Measurements from ENCODE around the gene RGS5. TPM values are rescaled to one million over a fixed set of nuclear protein-coding genes. Genes with fewer than 3 reads are reported as not detected.
A peak's percentile ranks its signal among the peaks of the same experiment; 100 is the strongest.

RGS5 gene
- total and polyA plus RNA-seq, 9 donors: 22.5 to 44.2 (median 34.7) TPM

DNA sequence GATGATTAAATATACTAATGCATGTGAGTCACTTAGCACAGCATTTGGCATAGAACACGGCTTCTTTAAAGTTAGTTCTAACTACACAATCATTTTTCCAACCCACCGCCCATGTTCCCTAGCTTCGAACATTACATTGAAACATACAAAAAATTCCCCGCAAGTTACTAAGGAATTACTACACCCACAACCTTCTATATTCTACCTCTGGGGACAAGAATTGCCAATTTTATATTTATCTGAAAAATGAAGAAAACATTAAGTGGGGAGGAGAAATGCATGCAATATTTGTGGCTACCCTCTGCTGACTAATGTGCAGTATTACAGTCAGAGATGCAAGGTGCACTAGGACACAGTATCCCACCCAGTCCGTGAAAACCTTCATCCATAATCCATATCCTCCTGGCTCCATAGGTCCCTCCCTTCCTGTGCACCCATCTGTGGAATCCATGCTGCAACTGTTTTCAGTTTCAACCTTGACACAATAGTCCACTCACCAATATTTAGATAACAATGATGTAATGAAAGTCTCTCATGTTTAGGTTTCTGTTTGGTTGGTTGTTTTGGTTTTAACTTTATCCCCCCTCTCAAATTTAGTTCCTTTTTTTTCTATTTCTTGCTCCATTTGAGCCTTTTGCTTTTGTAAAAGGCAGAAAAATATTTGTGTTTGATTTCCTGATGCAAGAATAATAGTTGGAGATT is 31.6 kb downstream of the RGS5 start:
- WGBS (ENCODE audit: insufficient coverage): 33% methylated on average over 1 of the region's 5 CpGs
- Histone ChIP-seq H3K4me3 (ENCODE audit: low read length) (no peak overlapping the region), H3K4me1 (ENCODE audit: control insufficient read depth, insufficient read depth, low read length) (no peaks in the 10 kb centered on the region), H3K27ac (ENCODE audit: low read length) (no peak overlapping the region), H3K27me3 (ENCODE audit: control insufficient read depth, insufficient read depth, low read length) (no peaks in the 10 kb centered on the region), H3K9me3 (replicated peaks; ENCODE audit: control insufficient read depth, low read depth, low read length) (no peaks in the 10 kb centered on the region), H3K36me3 (ENCODE audit: control insufficient read depth, insufficient read depth, low read length) (no peaks in the 10 kb centered on the region)
- no peak for DNase-seq

DNA sequence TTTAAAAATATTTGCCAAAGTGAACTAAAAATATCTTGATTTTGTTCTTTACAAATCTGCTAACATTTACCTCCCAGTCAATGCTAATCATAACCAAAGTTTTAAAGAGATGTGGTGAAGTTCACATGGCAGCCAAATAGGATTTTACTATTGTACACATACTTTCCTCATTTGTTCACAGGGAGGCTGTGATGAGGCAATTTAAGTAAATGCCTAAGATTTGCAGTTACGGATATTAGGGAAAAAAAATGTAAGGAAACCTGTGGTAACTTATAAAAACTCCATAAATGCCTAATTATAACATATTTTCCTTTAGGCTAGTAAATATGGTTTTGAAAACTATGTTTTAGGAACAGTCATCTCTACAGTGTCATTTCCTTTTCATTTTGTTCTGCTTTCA is 32.4 kb downstream of the RGS5 start:
- WGBS (ENCODE audit: insufficient coverage): no CpG with 5 or more reads among the region's 1 CpG
- no peak for DNase-seq
- Histone ChIP-seq H3K36me3 (ENCODE audit: control insufficient read depth, insufficient read depth, low read length) (no peaks in the 10 kb centered on the region), H3K4me3 (ENCODE audit: low read length) (no peak overlapping the region), H3K4me1 (ENCODE audit: control insufficient read depth, insufficient read depth, low read length) (no peaks in the 10 kb centered on the region), H3K27me3 (ENCODE audit: control insufficient read depth, insufficient read depth, low read length) (no peaks in the 10 kb centered on the region), H3K9me3 (replicated peaks; ENCODE audit: control insufficient read depth, low read depth, low read length) (no peaks in the 10 kb centered on the region), H3K27ac (ENCODE audit: low read length) (no peak overlapping the region)

DNA sequence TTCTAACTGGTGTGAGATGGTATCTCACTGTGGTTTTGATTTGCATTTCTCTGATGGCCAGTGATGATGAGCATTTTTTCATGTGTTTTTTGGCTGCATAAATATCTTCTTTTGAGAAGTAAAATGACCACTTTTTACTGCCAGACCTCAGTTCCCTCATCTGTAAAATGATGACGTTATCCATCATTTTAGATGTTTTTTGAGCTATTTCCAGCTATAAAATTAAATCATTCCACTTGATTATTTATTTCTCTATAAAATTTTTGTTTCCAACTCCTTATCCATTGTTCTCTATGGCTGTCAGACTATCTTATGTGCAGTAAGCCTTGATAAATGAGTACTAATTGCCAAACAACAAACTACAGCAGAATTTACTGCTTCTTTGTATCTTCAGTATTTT is 33.2 kb downstream of the RGS5 start:
- H3K36me3 ChIP-seq (ENCODE audit: control insufficient read depth, insufficient read depth, low read length): no peaks in the 10 kb centered on the region
- no CpG with 5 or more reads among the region's 1 CpG for WGBS (ENCODE audit: insufficient coverage)

DNA sequence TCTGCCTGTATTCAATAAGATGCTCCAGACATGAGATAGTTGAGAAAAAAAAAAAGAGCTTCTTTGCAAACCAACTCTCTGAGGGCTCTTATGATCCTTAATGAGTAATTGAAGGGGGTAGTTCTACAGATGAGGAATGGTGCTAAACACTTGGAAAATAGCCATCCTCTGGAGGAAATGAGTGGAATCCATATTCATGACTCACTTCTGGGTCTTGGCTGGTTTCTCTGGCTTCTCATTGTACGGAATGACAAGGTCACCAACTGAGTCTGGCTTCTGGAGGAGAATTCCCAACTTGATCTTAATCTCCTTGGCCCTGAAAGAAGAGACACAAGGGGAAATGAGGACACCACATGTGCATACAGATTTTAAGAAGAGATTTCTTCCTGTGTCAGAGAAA is 34.7 kb downstream of the RGS5 start:
- no CpG with 5 or more reads among the region's 1 CpG for whole genome bisulfite sequencing (ENCODE audit: insufficient coverage)
- Histone ChIP-seq H3K36me3 (ENCODE audit: control insufficient read depth, insufficient read depth, low read length) (no peaks in the 10 kb centered on the region), H3K4me3 (ENCODE audit: low read length) (no peak overlapping the region), H3K4me1 (ENCODE audit: control insufficient read depth, insufficient read depth, low read length) (no peaks in the 10 kb centered on the region), H3K27me3 (ENCODE audit: control insufficient read depth, insufficient read depth, low read length) (no peaks in the 10 kb centered on the region), H3K9me3 (replicated peaks; ENCODE audit: control insufficient read depth, low read depth, low read length) (no peaks in the 10 kb centered on the region), H3K27ac (ENCODE audit: low read length) (no peak overlapping the region)
- peak; percentile 62 for DNase-seq

More for the DNA sequence above, 33.2 kb downstream of the RGS5 start:
- no peak for DNase-seq
- no peaks in the 10 kb centered on the region for H3K27me3 ChIP-seq (ENCODE audit: control insufficient read depth, insufficient read depth, low read length)
- no peaks in the 10 kb centered on the region for H3K4me1 ChIP-seq (ENCODE audit: control insufficient read depth, insufficient read depth, low read length)
- no peak overlapping the region for H3K4me3 ChIP-seq (ENCODE audit: low read length)
- H3K9me3 ChIP-seq (replicated peaks; ENCODE audit: control insufficient read depth, low read depth, low read length): no peaks in the 10 kb centered on the region
- H3K27ac ChIP-seq (ENCODE audit: low read length): no peak overlapping the region

DNA sequence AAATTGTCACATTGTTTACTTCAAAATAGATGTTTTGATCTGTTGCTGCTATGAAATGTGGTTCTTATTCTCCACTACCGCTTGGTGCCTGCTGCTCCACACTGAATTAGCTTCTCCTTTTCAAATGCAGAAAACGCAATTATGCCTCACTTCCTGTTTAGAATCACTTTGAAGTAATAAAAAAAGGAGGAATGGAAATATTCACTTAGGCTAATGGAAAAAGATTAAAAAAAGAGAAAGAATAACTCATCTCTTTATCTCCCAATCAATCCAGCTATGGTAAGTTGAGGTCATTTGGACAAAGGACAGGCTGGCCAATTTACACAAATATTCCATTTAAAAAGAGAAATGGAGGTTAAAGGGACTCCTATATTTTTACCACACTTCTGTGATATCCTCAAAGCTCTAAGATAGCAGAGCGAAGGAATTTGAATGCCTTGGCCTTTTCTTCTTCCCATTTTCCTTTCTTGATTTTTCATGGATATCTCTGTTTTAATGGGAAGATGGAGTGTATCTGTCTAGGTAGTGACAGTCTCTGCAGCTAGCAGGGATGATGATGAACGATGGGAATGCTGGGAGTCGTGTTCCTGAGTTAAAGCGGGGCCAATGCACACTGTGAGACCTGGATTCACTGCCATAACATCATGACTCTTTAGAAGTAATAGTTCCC is 35.7 kb downstream of the RGS5 start:
- Histone ChIP-seq H3K36me3 (ENCODE audit: control insufficient read depth, insufficient read depth, low read length) (no peaks in the 10 kb centered on the region), H3K4me1 (ENCODE audit: control insufficient read depth, insufficient read depth, low read length) (no peaks in the 10 kb centered on the region), H3K4me3 (ENCODE audit: low read length) (no peak overlapping the region), H3K27me3 (ENCODE audit: control insufficient read depth, insufficient read depth, low read length) (no peaks in the 10 kb centered on the region), H3K27ac (ENCODE audit: low read length) (no peak overlapping the region), H3K9me3 (replicated peaks; ENCODE audit: control insufficient read depth, low read depth, low read length) (no peaks in the 10 kb centered on the region)
- no peak for DNase-seq
- WGBS (ENCODE audit: insufficient coverage): no CpG with 5 or more reads among the region's 6 CpGs

DNA sequence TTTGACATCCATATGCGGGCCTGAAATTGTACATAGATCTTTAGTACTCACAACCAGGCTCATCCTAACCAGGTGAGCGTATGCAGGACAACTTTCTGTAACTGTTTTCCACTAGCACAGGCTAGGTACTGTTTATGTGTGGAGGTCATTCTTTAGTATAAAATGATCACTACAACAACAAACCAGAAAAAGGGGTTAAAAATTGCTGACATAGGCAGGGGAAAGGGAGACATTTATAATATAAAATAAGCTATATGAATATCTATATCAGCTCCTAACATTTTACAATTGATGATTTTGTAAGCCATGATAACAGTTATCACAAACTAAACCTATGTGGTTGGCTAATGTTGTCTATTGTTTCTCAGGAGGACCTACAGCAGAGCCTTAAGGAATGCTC is 37.6 kb downstream of the RGS5 start:
- H3K27ac ChIP-seq (ENCODE audit: low read length): no peak overlapping the region
- no peaks in the 10 kb centered on the region for H3K27me3 ChIP-seq (ENCODE audit: control insufficient read depth, insufficient read depth, low read length)
- no peak overlapping the region for H3K4me3 ChIP-seq (ENCODE audit: low read length)
- H3K9me3 ChIP-seq (replicated peaks; ENCODE audit: control insufficient read depth, low read depth, low read length): no peaks in the 10 kb centered on the region
- no peak for DNase-seq
- H3K36me3 ChIP-seq (ENCODE audit: control insufficient read depth, insufficient read depth, low read length): no peaks in the 10 kb centered on the region
- H3K4me1 ChIP-seq (ENCODE audit: control insufficient read depth, insufficient read depth, low read length): no peaks in the 10 kb centered on the region
- no CpG with 5 or more reads among the region's 2 CpGs for WGBS (ENCODE audit: insufficient coverage)

DNA sequence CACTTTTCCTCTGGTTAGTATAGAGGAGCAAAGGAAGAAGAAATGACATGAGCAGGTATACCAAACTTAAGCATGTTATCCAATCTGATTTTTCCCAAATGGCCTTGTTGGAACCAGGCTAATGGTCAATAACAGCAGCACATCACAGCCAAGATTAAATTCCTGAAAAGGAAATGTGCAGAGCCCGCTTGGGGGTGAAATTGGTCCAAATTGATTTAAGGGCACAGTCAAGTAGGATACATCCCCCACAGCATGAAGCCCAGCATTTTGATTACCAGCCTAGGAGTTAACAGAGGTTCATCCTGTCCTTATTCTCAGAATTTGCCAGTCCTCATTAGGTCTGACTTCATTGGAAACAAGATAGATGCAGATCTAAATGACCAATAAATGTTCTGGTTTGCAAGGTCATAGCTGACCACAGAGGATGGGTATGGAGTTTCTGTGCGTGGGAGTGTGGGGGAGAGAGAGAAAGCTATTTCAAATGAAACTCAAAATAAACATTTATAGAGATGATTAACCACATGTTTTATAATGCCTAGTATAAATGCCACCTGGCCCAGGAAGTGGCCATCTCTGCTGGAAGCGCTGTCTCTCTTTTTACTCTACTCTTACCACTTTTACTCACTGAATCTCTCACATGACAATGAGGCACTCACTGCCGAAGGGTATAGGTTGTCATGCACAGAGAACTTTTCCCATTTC is 38.7 kb downstream of the RGS5 start:
- Histone ChIP-seq H3K9me3 (replicated peaks; ENCODE audit: control insufficient read depth, low read depth, low read length) (no peaks in the 10 kb centered on the region), H3K27me3 (ENCODE audit: control insufficient read depth, insufficient read depth, low read length) (no peaks in the 10 kb centered on the region), H3K4me3 (ENCODE audit: low read length) (no peak overlapping the region), H3K27ac (ENCODE audit: low read length) (no peak overlapping the region), H3K36me3 (ENCODE audit: control insufficient read depth, insufficient read depth, low read length) (no peaks in the 10 kb centered on the region), H3K4me1 (ENCODE audit: control insufficient read depth, insufficient read depth, low read length) (no peaks in the 10 kb centered on the region)
- WGBS (ENCODE audit: insufficient coverage): no CpG with 5 or more reads among the region's 4 CpGs
- no peak for DNase-seq

DNA sequence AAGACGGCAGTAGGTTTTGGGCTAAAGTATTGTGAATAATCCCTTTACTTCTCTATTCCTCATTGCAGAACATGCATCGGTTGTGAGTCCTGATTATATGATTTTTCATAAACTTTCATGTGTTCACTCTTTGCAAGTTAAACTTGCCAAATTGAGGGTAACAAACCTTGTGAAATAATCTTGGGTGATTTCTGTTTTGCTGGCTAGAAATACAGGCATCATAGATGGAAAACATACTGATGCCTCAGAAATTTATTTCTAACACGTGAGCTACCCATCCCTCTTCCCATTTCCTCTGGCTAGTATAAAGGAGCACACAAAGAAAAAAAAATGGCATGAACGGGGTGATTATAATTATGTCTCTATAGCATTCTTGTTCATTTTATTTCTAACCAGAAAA is 39.6 kb downstream of the RGS5 start:
- no CpG with 5 or more reads among the region's 4 CpGs for WGBS (ENCODE audit: insufficient coverage)

DNA sequence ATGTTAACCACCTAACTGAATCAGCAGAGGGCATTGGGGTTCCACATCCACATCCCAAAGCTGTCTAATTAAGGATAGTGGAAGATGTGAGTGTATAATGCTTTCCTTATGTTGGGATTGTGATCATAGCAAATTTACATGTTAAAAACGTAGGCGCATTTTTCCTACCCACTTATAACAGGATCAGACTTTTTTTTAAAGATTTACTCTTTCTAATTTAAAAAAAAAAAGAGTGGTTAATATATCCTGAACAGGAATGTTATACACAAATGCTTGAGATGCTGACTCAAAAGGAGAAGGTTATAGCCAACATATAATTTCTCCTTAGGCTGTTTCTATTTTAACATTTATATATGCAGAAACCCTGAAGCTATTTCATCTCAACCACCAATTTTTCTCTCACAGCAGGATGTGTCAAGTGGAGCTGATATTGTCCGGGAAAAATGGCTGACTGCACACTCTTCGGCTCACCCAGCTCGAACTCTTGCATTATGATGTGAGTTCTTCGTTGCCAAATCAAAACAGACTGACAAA is 40.3 kb downstream of the RGS5 start:
- Histone ChIP-seq H3K4me1 (ENCODE audit: control insufficient read depth, insufficient read depth, low read length) (no peaks in the 10 kb centered on the region), H3K27me3 (ENCODE audit: control insufficient read depth, insufficient read depth, low read length) (no peaks in the 10 kb centered on the region), H3K4me3 (ENCODE audit: low read length) (no peak overlapping the region), H3K27ac (ENCODE audit: low read length) (no peak overlapping the region), H3K36me3 (ENCODE audit: control insufficient read depth, insufficient read depth, low read length) (no peaks in the 10 kb centered on the region), H3K9me3 (replicated peaks; ENCODE audit: control insufficient read depth, low read depth, low read length) (no peaks in the 10 kb centered on the region)
- no peak for DNase-seq
- WGBS (ENCODE audit: insufficient coverage): 80% methylated on average over 1 of the region's 6 CpGs

More for the DNA sequence above, 39.6 kb downstream of the RGS5 start:
- Histone ChIP-seq H3K27me3 (ENCODE audit: control insufficient read depth, insufficient read depth, low read length) (no peaks in the 10 kb centered on the region), H3K9me3 (replicated peaks; ENCODE audit: control insufficient read depth, low read depth, low read length) (no peaks in the 10 kb centered on the region), H3K4me3 (ENCODE audit: low read length) (no peak overlapping the region), H3K27ac (ENCODE audit: low read length) (no peak overlapping the region), H3K4me1 (ENCODE audit: control insufficient read depth, insufficient read depth, low read length) (no peaks in the 10 kb centered on the region), H3K36me3 (ENCODE audit: control insufficient read depth, insufficient read depth, low read length) (no peaks in the 10 kb centered on the region)
- DNase-seq: no peak

DNA sequence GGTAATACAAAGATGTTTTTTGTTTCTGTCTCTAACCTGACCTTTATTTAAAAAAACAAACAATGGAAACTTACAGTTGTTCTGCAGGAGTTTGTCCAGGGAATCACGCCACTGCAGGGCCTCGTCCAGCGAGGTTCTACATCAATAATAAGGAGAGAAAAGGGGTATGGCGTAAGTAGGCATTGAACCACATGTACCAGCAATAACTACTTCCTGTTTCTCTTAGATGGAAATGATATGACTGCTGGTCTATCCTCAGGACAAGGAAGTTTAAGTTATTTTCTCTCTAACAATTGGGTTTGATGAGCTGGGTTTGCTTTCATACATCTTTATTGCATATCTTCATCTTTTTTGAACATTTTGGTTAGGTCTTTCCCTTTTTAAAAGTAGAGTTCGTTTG is 40.9 kb downstream of the RGS5 start:
- no peaks in the 10 kb centered on the region for H3K4me1 ChIP-seq (ENCODE audit: control insufficient read depth, insufficient read depth, low read length)
- no peak for DNase-seq
- no peak overlapping the region for H3K27ac ChIP-seq (ENCODE audit: low read length)
- WGBS (ENCODE audit: insufficient coverage): no CpG with 5 or more reads among the region's 5 CpGs
- H3K9me3 ChIP-seq (replicated peaks; ENCODE audit: control insufficient read depth, low read depth, low read length): no peaks in the 10 kb centered on the region
- H3K27me3 ChIP-seq (ENCODE audit: control insufficient read depth, insufficient read depth, low read length): no peaks in the 10 kb centered on the region
- H3K4me3 ChIP-seq (ENCODE audit: low read length): no peak overlapping the region
- H3K36me3 ChIP-seq (ENCODE audit: control insufficient read depth, insufficient read depth, low read length): no peaks in the 10 kb centered on the region
